ENCODE results near the gene SFT2D1. TPM values are rescaled to one million over a fixed set of nuclear protein-coding genes. Genes with fewer than 3 reads are reported as not detected.
A peak's percentile ranks its signal among the peaks of the same experiment; 100 is the strongest.

Gene SFT2D1
- total and polyA plus RNA-seq, 9 of the 15 experiments (the other 6 are each of a cell fraction or from before 2014, with no cell fraction given), result 54.4 to 140 (median 74.6) TPM

- TF ChIP-seq CREM (IDR thresholded peaks at IDR 0.05; ENCODE audit: low read depth) (peak; percentile 50), BHLHE40 (IDR thresholded peaks at IDR 0.05; ENCODE audit: low read length) (0 out of 2 replicates have a peak, but pooled peaks have one; percentile 36), ZNF766 (CRISPR knock-in tag; conservative IDR thresholded peaks at IDR 0.05) (no peak), L3MBTL2 (IDR thresholded peaks at IDR 0.05) (peak; percentile 97), ETV6 (IDR thresholded peaks at IDR 0.05; ENCODE audit: borderline replicate concordance in 1 of 2, low read depth in 2 of 2, low read length in 1 of 2) (no peak), ETV6 (CRISPR knock-in tag; IDR thresholded peaks at IDR 0.05; ENCODE audit: borderline replicate concordance) (no peak), CREB1 (IDR thresholded peaks at IDR 0.05) (no peak), CREB1 (CRISPR knock-in tag; IDR thresholded peaks at IDR 0.05) (peak; percentile 60), CXXC5 (CRISPR knock-in tag; IDR thresholded peaks at IDR 0.05) (peak; percentile 53), UBTF (IDR thresholded peaks at IDR 0.05; ENCODE audit: borderline replicate concordance in 1 of 2, low read depth in 2 of 2, low read length in 2 of 2) (no peak), ZNF175 (CRISPR knock-in tag; IDR thresholded peaks at IDR 0.05; ENCODE audit: low read depth) (peak; percentile 83; the same call in 1 of the 2 replicates), FOXK1 (CRISPR knock-in tag; IDR thresholded peaks at IDR 0.05; ENCODE audit: borderline replicate concordance) (0 out of 2 replicates have a peak, but pooled peaks have one; percentile 47), ARID2 (IDR thresholded peaks at IDR 0.05) (peak; percentile 85), KLF13 (tag; IDR thresholded peaks at IDR 0.05; ENCODE audit: borderline replicate concordance, low read depth) (peak; percentile 82; the same call in 1 of the 2 replicates), ZNF384 (IDR thresholded peaks at IDR 0.05; ENCODE audit: low read depth, low read length) (no peak), YY1 (IDR thresholded peaks at IDR 0.05; ENCODE audit: borderline replicate concordance in 1 of 3, control insufficient read depth in 1 of 3, extremely low read depth in 1 of 3, insufficient read depth in 3 of 3, insufficient read length in 1 of 3, insufficient replicate concordance in 2 of 3, low read depth in 1 of 3, low read length in 2 of 3) (peak in 1 of 3 experiments; percentile 18)
- TF ChIP-seq, protein P1, sequence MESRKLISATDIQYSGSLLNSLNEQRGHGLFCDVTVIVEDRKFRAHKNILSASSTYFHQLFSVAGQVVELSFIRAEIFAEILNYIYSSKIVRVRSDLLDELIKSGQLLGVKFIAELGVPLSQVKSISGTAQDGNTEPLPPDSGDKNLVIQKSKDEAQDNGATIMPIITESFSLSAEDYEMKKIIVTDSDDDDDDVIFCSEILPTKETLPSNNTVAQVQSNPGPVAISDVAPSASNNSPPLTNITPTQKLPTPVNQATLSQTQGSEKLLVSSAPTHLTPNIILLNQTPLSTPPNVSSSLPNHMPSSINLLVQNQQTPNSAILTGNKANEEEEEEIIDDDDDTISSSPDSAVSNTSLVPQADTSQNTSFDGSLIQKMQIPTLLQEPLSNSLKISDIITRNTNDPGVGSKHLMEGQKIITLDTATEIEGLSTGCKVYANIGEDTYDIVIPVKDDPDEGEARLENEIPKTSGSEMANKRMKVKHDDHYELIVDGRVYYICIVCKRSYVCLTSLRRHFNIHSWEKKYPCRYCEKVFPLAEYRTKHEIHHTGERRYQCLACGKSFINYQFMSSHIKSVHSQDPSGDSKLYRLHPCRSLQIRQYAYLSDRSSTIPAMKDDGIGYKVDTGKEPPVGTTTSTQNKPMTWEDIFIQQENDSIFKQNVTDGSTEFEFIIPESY (CRISPR knock-in tag; IDR thresholded peaks at IDR 0.05), result peak; percentile 73
- TF ChIP-seq, protein P2, sequence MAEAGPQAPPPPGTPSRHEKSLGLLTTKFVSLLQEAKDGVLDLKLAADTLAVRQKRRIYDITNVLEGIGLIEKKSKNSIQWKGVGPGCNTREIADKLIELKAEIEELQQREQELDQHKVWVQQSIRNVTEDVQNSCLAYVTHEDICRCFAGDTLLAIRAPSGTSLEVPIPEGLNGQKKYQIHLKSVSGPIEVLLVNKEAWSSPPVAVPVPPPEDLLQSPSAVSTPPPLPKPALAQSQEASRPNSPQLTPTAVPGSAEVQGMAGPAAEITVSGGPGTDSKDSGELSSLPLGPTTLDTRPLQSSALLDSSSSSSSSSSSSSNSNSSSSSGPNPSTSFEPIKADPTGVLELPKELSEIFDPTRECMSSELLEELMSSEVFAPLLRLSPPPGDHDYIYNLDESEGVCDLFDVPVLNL (CRISPR knock-in tag; IDR thresholded peaks at IDR 0.05; ENCODE audit: low read depth), result no peak
- TF ChIP-seq, protein P3, sequence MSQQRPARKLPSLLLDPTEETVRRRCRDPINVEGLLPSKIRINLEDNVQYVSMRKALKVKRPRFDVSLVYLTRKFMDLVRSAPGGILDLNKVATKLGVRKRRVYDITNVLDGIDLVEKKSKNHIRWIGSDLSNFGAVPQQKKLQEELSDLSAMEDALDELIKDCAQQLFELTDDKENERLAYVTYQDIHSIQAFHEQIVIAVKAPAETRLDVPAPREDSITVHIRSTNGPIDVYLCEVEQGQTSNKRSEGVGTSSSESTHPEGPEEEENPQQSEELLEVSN (IDR thresholded peaks at IDR 0.05; ENCODE audit: borderline replicate concordance in 1 of 2, extremely low read depth in 1 of 2, insufficient read depth in 1 of 2, insufficient read length in 1 of 2, low read depth in 1 of 2, low read length in 1 of 2, poor library complexity in 1 of 2, severe bottlenecking in 1 of 2), result peak; percentile 63 to 94
These were observed 28.9 kb downstream of the SFT2D1 start (continued) for GRCh38 chr6:166313255-166314070.
